NCI-H1417 (cell line): ENCODE data around the gene ELMO1.

Experiments used
- DNase-seq, 3 experiments: peaks; one replicate each; lab custom pipeline; 2025; lab: John Stamatoyannopoulos, UW

Gene ELMO1

DNA sequence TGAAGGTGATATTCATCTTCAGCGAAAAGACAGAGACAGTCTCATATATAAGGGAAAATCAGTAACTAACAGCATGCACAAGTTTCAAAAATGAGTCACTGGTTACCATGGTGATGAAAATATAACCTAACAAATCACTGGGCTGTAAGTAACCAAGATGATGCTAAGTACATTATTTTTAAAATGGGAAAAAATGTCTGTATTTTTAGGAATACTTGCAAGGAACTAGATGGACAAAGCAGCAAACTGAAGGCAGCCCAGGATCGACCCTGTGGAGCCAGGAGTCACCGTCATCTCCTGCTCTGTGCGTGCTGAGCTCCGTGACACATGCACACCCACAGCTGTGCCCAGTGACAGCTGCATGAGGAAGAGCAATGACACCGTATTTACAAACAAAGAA lies 137.3 kb downstream of the ELMO1 start:
- DNase-seq = no peak

DNA sequence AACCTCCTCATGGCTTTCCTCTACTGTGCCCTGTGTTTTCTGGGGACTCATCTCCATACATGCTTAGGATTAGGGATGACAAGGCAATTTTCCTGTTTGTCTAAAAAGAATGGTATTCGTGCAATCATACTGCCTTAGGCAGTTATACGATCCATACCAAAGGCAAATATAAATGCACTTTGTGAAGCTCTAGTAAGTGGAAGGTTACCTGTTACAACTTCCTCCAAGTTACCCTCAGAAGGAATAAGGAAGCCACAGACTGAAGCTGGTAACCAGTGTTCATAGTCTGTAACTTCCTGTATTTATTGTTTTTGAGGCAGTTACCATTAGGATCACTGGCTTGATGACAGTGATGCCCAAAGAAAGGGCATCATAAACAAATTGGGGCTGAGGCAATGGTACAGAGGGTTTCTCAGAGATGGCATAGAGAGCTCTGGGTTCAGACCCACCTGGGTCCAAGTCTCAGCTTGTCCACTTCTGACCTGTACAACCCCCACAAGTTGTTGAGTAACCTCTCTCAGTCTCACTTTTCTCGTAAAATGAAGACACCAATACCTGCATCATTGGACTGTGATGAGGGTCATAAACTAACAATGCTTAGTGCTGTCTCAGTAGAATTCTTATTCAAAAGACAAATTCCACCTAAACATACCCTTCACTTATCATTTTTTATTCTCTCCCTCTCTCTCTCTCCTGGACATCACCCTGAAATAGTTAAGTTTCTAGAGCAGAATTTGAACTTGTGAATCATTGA lies 138.2 kb downstream of the ELMO1 start:
- no peak for DNase-seq

DNA sequence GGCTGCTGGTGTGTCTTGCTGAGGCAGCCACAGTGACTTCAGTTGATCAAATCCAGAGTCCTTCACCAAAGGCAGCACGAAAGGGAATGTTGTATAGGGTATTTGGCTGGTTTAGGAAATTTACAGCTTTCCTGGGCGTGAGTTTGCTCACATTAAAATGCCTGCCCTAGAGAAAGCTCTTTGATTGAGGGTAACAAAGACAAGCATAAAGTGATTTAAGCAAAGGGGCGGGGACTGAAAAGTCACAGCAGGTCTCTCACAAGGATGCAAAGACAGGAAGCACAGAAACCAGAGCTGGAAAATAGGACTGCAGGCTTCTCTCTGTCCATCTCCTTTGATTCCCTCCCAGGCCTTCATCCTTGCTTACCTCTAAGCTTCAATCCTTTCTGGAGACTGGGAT lies 139.2 kb downstream of the ELMO1 start:
- no peak for DNase-seq

GRCh38 chr7:37304921-37305320 lies 143.7 kb downstream of the ELMO1 start:
- no peak for DNase-seq

DNA sequence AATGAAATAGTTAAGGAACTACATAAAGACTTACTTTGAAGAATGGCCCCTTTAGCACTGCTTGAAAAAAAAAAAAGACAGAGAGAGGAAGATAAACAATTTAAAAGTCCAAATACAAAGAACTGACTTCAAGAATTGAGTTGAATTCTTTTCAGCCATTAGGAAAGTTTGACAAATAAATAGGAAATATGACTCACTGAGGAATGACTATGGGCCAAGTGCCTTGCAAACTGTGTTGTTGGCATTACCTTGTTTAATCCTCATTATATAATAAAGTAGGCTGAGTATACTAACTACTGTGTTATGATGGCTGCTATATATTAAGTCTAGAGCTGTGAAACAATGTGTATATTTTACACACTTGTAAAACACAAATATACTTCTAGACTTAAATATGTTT lies 151.1 kb downstream of the ELMO1 start:
- no peak for DNase-seq

- no peak for DNase-seq
These were observed 153.3 kb downstream of the ELMO1 start for GRCh38 chr7:37295401-37295800.

DNA sequence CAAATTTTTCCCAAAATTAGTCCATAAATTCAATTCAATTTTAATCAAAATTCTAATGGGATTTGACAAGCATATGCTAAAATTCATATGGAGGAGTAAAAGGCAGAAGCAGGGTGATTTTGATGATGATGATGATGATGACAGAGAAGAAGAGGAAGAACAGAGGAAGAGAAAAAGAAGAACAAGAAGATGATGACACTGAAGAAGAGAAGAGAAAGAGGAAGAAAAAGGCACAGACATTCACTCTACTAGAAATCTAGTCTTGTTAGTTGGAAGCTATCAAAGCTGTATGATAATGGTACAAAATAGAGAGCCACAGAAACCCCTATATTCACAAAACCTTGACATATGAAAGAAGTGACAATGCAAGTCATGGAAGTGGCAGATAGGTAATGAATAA lies 157.9 kb downstream of the ELMO1 start:
- DNase-seq = no peak

- DNase-seq = no peak
These were observed 158.9 kb downstream of the ELMO1 start for GRCh38 chr7:37289781-37290180.

DNA sequence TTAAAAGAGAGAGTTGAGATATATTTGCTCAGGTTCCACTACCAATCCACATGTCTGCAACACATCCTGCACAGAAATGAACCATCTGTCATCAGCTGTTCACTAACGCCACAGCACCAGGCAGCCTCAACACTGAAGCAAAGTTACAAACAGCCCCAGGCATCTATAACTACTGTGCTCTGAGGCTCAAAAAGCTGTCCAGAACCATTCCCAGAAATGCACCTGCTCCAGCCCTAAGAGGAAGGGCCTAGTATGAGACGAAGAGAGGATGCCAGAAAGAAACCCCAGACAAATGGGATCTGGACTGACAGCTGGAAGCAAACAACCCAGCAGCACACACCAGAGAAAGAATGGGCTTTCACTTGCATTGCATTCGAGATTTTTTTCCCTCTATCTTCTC lies 159.3 kb downstream of the ELMO1 start:
- peak in 1 of 3 experiments; percentile 17 for DNase-seq

GRCh38 chr7:37287131-37287855 lies 161.4 kb downstream of the ELMO1 start:
- DNase-seq = peak in 2 of 3 experiments; percentile 51 to 74

GRCh38 chr7:37286454-37286832 lies 162.2 kb downstream of the ELMO1 start:
- DNase-seq = no peak

DNA sequence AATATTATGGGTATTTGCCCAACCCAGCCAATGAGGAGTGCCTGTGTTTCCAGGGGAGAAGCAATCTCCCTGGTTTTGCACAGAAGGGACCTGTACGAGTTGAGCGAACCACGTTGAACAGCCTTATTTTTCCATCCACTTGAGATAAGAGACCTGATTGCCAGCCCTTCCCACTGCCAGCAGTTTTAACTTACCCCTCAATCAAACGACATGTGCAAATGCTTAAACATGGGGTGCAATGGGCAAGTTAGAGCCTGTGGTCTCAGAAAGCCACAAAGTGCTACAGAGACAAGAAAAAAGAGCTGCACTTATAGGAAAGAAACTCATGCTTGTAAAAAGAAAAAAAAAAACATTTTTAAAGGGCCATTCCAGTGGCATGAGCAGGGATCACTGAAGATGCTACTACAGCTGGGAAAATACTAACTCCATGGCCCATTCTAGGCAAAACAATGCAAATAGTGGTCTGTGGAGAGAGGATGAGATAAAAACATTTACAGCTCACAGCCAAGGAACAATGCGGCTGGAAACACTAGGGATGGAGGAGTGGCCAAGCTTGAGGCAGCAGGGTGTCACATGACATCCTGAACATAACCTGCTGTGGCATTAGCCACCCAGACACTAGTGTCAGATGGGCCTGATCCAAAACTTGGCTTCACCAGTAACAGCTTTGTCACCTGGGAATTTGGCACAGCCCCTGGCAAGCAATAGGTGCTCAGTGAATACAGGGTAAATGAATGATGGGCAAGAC lies 162.8 kb downstream of the ELMO1 start:
- peak in 1 of 3 experiments; percentile 79 for DNase-seq

DNA sequence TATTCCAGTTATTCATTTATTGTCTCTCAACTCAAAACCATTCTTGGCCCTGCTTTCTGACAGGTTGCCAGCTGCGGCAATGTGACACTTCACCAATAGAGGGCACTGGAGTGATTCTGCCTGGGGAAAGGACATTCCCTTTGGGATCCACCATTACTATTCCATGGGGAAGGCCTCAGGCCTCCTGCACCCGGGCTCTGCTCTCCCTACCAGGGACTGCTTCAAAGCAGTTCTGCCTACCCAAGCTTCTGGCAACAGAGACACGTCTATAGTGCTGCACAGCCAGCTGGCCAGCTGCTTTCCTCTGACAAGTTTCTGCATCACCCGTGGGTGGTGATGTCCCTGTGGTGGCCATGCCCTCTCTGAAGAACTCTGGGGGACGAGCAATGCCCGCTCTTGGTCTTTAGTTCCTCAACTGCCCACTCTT lies 163.8 kb downstream of the ELMO1 start:
- DNase-seq = peak; percentile 14 to 71 (median 44)

GRCh38 chr7:37284285-37284684 lies 164.4 kb downstream of the ELMO1 start:
- DNase-seq = no peak

DNA sequence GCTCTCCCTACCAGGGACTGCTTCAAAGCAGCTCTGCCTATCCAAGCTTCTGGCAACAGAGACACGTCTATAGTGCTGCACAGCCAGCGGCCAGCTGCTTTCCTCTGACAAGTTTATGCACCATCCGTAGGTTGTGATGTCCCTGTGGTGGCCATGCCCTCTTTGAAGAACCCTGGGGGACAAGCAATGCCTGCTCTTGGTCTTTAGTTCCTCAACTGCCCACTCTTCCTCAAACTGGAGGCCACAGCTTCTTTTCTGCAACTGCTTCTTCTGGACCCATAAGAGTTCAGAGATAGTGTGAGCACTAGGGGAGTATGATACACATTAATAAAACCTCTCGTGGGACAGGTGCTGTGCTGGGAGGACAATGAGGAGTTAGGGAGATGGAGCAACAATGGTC lies 164.9 kb downstream of the ELMO1 start:
- no peak for DNase-seq

DNA sequence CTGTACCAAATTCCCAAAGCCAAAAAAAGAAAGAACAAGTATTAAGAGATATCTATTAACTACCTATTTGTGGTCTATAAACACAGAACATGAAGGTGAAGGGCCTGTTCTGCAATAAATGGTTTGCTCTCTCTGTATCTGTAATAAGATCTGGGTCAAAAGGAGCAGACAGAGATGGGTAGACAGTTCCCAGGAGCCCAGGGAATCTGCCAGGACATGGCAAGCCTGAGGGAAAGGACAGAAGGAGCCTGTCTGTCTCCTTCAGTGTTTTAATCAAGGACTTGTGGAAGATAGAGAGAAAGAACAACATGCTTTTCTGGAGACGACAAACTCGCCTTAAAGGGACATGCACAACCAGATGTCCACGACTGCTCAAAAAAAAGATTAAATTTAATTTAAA lies 165.7 kb downstream of the ELMO1 start:
- DNase-seq = no peak

- DNase-seq = no peak
These were observed 166.6 kb downstream of the ELMO1 start for GRCh38 chr7:37282093-37282444.

- DNase-seq = no peak
These were observed 167.1 kb downstream of the ELMO1 start for GRCh38 chr7:37281368-37282092.

DNA sequence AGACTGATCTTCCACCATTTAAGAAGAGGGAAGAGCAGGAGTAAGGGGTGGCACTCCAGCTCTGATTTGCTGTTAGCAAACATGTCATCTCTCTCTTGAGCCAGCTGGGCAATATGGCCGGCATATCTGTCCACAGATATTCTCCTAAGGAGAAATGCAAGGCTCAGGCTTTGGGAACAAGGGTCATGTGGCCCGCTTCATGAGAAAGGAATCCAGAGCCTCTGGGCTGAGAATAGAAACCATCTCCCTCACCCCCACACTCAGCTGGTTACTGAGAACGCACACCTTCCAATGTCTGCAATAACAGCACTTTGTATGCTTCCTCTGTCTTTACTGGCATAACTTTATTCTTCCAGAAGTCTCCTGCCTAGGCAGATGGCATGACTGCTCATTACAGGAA lies 171.2 kb downstream of the ELMO1 start:
- no peak for DNase-seq

DNA sequence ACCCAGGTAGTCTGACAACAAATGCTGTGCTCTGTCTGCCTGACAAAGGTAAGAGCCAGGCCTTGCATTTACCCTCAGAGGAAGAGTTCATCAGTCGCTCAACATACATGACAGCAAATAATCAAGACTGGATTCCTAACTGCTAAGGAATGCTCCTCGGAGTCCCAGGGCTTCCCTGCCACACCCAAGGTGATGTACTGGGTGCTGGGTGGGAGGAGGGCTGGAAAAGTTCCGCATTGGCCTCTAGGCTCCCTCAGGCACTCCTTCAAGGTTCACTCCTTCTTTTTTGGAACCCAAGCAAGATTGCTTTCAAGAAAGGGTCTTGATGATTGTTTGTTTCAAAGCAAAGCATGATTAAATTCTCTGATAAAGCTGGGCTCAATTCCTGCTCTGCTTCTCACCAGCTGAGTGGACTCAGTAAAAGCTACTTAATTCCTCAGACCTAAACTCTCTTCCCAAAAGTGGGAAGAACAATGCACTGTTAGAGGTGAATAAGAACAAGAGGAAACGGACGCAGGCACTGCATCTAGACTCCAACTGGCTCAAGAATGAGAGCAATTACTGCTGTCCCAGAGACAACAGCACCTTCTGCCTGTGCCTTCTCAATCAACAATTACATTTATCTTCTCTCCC lies 173.5 kb downstream of the ELMO1 start:
- no peak for DNase-seq

DNA sequence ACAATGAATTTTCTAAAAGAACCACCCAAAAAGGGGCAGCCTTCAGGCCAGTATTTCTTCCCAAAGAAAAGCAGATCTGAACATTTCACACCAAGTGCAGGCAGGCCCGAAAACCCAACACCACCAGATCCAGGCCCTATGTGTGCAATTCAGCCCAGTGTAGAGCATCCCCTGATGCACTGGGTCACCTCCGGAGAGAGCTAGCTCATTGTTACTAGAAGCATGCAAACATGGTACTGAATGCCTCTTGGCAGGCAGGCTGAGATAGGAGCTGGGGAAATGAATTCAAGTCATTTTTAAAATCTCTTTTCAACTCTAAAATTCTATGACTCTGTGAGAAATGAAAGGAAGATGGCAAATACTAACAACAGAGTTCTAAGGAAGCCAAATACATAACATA lies 174.8 kb downstream of the ELMO1 start:
- no peak for DNase-seq
